ENCODE results near the gene CAPN2. TPM values are rescaled to one million over a fixed set of nuclear protein-coding genes. Genes with fewer than 3 reads are reported as not detected.
A peak's percentile ranks its signal among the peaks of the same experiment; 100 is the strongest.
"Not testable (repeated sequence)": the region's sequence is repeated elsewhere in the genome, so short reads cannot be mapped to it uniquely, and the experiment has no call there.

CAPN2 gene
- total RNA-seq, 1 experiment from 2014 or later = 513 TPM

DNA sequence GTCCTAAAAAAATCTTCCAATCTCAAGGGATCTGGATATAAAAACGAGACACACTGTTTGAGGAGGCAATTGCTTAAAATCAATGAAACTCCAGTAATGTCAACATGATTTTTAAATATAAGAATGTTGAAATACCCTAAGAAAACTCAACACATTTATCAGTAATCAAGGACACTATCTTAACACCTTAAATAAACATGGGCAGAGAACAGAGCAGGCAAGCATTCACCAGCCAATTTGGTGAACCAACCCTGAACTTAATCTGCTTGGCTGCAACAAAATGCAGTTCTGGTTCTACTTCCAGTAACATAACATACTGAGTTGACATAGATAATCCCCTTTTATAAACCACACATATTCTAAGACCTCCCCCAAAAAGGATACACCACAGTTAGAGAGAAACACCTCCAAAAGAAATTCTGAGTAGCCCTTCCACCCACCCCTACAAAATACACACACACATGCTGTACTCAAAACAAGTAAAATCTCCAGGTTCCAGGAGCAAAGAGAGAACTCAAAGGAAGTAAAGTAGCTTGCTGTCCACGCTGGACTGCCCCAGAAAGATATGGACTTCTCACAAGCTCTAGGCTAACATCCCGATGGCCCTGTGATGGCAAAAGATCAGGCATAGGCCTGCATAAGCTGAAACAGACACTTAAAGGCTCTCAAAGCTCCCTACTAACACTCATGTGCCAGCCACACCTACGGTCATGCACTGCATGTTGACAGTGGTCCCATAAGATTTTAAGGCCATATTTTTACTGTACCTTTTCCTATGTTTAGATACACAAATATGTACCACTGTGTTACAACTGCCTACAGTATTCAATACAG is 102.9 kb downstream of the CAPN2 start:
- TF ChIP-seq, protein P1, sequence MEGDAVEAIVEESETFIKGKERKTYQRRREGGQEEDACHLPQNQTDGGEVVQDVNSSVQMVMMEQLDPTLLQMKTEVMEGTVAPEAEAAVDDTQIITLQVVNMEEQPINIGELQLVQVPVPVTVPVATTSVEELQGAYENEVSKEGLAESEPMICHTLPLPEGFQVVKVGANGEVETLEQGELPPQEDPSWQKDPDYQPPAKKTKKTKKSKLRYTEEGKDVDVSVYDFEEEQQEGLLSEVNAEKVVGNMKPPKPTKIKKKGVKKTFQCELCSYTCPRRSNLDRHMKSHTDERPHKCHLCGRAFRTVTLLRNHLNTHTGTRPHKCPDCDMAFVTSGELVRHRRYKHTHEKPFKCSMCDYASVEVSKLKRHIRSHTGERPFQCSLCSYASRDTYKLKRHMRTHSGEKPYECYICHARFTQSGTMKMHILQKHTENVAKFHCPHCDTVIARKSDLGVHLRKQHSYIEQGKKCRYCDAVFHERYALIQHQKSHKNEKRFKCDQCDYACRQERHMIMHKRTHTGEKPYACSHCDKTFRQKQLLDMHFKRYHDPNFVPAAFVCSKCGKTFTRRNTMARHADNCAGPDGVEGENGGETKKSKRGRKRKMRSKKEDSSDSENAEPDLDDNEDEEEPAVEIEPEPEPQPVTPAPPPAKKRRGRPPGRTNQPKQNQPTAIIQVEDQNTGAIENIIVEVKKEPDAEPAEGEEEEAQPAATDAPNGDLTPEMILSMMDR (IDR thresholded peaks at IDR 0.05; ENCODE audit: unreplicated experiment) = no peak
- intact Hi-C loops (cut with micrococcal nuclease) = loop anchor here (10.0 kb wide), 1 partner anchor 180 kb away; no protein-coding TSS in a partner anchor
- ChIA-PET POLR2A (interaction anchor here (1.0 to 14.0 kb wide), 3 partner anchors 10 to 53 kb away, joined by 3 to 176 read pairs (median 3); partner anchors contain the start of gene TP53BP2), CTCF (interaction anchor here (0.6 to 1.8 kb wide), 9 partner anchors 9 to 1993 kb away, joined by 3 to 5 read pairs (median 3); no protein-coding TSS in a partner anchor)
- Mint-ChIP-seq H3K36me3 (ENCODE audit: insufficient read depth, unreplicated experiment) (peaks cover 43% of the 10 kb centered on the region), H3K27ac (ENCODE audit: low read depth, unreplicated experiment) (peak overlapping the region; percentile 46), H3K9me3 (ENCODE audit: unreplicated experiment) (no peaks in the 10 kb centered on the region), H3K4me1 (ENCODE audit: insufficient read depth, unreplicated experiment) (peaks cover 36% of the 10 kb centered on the region), H3K4me3 (ENCODE audit: unreplicated experiment) (no peak overlapping the region), H3K27me3 (ENCODE audit: insufficient read depth, unreplicated experiment) (no peaks in the 10 kb centered on the region)
- BruUV-seq (replicated peaks) = no TSS peak
- DNase-seq (ENCODE audit: unreplicated experiment) = no peak

DNA sequence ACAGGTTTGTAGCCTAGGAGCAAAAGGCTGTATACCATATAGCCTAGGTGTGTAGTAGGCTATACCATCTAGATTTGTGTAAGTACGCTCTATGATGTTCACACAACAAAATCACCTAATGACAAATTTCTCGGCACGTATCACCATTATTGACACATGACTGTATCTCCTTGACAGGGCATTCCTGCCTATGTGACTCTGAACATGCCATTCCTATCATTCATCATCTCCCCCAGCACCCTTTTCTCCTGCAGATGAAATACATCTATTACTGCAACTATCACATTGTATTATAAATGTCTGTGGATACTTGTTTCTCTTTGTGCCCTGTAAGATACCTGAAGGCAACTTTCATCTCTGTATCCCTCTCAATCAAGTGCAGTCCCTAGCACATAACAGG is 103.5 kb downstream of the CAPN2 start:
- no TSS peak for BruUV-seq (replicated peaks)
- H3K27ac Mint-ChIP-seq (ENCODE audit: low read depth, unreplicated experiment) = peak overlapping the region; percentile 46
- intact Hi-C loops (cut with micrococcal nuclease) = loop anchor here (1.0 to 10.0 kb wide), 2 partner anchors 28 to 179 kb away; no protein-coding TSS in a partner anchor

DNA sequence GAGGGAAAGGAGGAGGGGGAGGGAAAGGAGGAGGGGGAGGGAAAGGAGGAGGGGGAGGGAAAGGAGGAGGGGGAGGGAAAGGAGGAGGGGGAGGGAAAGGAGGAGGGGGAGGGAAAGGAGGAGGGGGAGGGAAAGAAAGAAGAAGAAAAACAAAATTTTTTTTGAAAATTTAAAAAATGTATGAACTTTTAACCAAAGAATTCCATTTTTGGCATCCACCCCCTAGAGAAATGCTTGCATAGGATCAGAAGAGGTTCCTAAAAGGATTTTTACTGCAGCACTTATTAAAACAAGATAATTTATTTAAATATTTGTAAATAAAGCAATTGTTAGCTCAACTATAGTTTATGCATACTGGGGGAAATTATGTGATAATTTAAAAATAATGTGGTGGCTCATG is 104.9 kb downstream of the CAPN2 start:
- POLR2A ChIA-PET = interaction anchor here (0.8 to 14.0 kb wide), 4 partner anchors 27 to 365 kb away, joined by 3 to 176 read pairs (median 4); partner anchors contain the start of gene TP53BP2
- Mint-ChIP-seq H3K36me3 (ENCODE audit: insufficient read depth, unreplicated experiment) (peaks cover 51% of the 10 kb centered on the region), H3K4me1 (ENCODE audit: insufficient read depth, unreplicated experiment) (peaks cover 30% of the 10 kb centered on the region)
- H3K27ac Mint-ChIP-seq (ENCODE audit: low read depth, unreplicated experiment); DNase-seq (ENCODE audit: unreplicated experiment); H3K4me3 Mint-ChIP-seq (ENCODE audit: unreplicated experiment); H3K27me3 Mint-ChIP-seq (ENCODE audit: insufficient read depth, unreplicated experiment); H3K9me3 Mint-ChIP-seq (ENCODE audit: unreplicated experiment); BruUV-seq (replicated peaks): not testable (repeated sequence)
- CTCF ChIA-PET = interaction anchor here (0.6 to 1.4 kb wide), 7 partner anchors 14 to 290 kb away, joined by 3 to 5 read pairs (median 3); no protein-coding TSS in a partner anchor
- intact Hi-C loops (cut with micrococcal nuclease) = loop anchor here (10.0 kb wide), 1 partner anchor 178 kb away; no protein-coding TSS in a partner anchor

More for the DNA sequence above, 103.5 kb downstream of the CAPN2 start:
- POLR2A ChIA-PET = interaction anchor here (1.0 to 14.0 kb wide), 4 partner anchors 10 to 71 kb away, joined by 3 to 176 read pairs (median 4); partner anchors contain the start of gene TP53BP2
- peak; percentile 42 for DNase-seq (ENCODE audit: unreplicated experiment)
- Mint-ChIP-seq H3K4me1 (ENCODE audit: insufficient read depth, unreplicated experiment) (peaks cover 30% of the 10 kb centered on the region), H3K4me3 (ENCODE audit: unreplicated experiment) (no peak overlapping the region), H3K9me3 (ENCODE audit: unreplicated experiment) (no peaks in the 10 kb centered on the region), H3K36me3 (ENCODE audit: insufficient read depth, unreplicated experiment) (peaks cover 49% of the 10 kb centered on the region), H3K27me3 (ENCODE audit: insufficient read depth, unreplicated experiment) (no peaks in the 10 kb centered on the region)
- CTCF ChIA-PET = interaction anchor here (0.6 to 1.8 kb wide), 4 partner anchors 31 to 1993 kb away, joined by 3 to 5 read pairs (median 3); no protein-coding TSS in a partner anchor
- TF ChIP-seq, protein P1 (IDR thresholded peaks at IDR 0.05; ENCODE audit: unreplicated experiment) = no peak

DNA sequence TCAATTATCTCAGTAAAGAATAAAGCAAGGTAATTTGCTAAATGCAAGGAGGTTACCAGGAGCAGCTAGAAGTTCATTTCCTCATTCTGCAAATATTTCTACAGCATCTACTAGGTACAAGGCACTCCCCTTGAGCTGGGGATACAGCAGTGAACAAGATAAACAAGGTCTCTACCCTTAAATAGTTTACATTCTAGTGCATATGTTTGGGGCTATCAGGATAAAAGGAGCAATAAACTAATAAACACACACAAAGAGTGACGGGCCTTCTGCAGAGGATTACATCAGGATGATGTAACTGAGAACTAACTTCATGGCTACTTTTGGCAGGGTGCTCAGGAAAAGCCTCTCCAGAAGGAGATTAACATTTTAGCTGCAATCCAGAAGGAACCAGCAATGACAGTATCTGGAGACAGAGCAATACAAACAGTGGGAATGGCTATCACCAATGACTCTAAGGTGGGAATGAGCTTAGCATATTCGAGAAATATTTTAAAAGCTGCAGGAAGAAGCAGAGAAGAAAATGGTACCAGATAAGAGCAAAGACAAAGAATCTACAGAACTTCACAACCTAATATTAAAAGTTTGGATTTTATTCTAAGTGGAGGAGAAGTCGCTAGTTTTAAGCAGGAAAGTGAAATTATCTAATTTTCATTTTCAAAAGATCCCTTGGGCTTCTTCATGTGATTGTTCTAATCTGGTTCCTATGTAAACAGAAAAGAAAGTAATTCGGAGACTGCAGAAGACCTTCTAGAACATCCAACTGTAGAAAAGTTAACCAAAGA is 107.6 kb downstream of the CAPN2 start:
- TF ChIP-seq, protein P1 (IDR thresholded peaks at IDR 0.05; ENCODE audit: unreplicated experiment) = no peak
- ChIA-PET CTCF (interaction anchor here (0.5 to 2.8 kb wide), 12 partner anchors 8 to 1022 kb away, joined by 3 to 10 read pairs (median 4); partner anchors contain the start of gene TP53BP2), POLR2A (interaction anchor here (0.7 to 14.0 kb wide), 4 partner anchors 9 to 24 kb away, joined by 4 to 176 read pairs (median 6); partner anchors contain the start of gene TP53BP2)
- DNase-seq (ENCODE audit: unreplicated experiment) = peak; percentile 44
- H3K4me1 Mint-ChIP-seq (ENCODE audit: insufficient read depth, unreplicated experiment) = peaks cover 33% of the 10 kb centered on the region
- H3K4me3 Mint-ChIP-seq (ENCODE audit: unreplicated experiment) = no peak overlapping the region
- TSS peak; percentile 82 for BruUV-seq (replicated peaks)
- intact Hi-C loops (cut with micrococcal nuclease) = loop anchor here (10.0 kb wide), 1 partner anchor 175 kb away; no protein-coding TSS in a partner anchor
- H3K27ac Mint-ChIP-seq (ENCODE audit: low read depth, unreplicated experiment) = peak overlapping the region; percentile 39
- H3K27me3 Mint-ChIP-seq (ENCODE audit: insufficient read depth, unreplicated experiment) = no peaks in the 10 kb centered on the region
- peaks cover 26% of the 10 kb centered on the region for H3K36me3 Mint-ChIP-seq (ENCODE audit: insufficient read depth, unreplicated experiment)
- no peaks in the 10 kb centered on the region for H3K9me3 Mint-ChIP-seq (ENCODE audit: unreplicated experiment)
